MM.1S (cell line): ENCODE results near the gene ARHGAP23.

Experiments used
- DNase-seq: peaks from one replicate; pipeline ENCODE4 v3.0.0-alpha.2; 2015
- H2AFZ ChIP-seq: fragments of 300-600 bp; sonication (generic); 2 replicates; pipeline ENCODE4 v1.6.0; 2016; ENCODE audit warnings: antibody characterized with exemption, low read length
- H3F3A ChIP-seq: fragments of 300-600 bp; sonication (generic); 2 replicates; pipeline ENCODE4 v1.6.1; 2016; ENCODE audit warnings: mild to moderate bottlenecking, antibody characterized with exemption, low read length, moderate library complexity, mixed read lengths; ENCODE audit not compliant: insufficient read depth
- H3K27ac ChIP-seq: fragments of 300-600 bp; sonication (generic); 2 replicates; pipeline ENCODE4 v1.5.1; 2016; ENCODE audit warnings: mild to moderate bottlenecking, low read length
- H3K27me3 ChIP-seq: fragments of 300-600 bp; sonication (generic); replicated peaks from 2 replicates; pipeline ENCODE4 v1.6.0; 2016; ENCODE audit warnings: low read length; ENCODE audit not compliant: insufficient read depth
- H3K36me3 ChIP-seq: fragments of 300-600 bp; sonication (generic); replicated peaks from 2 replicates; pipeline ENCODE4 v1.6.1; 2016; ENCODE audit warnings: mild to moderate bottlenecking, low read length, mixed read lengths; ENCODE audit not compliant: insufficient read depth
- H3K4me1 ChIP-seq: fragments of 300-600 bp; sonication (generic); 2 replicates; pipeline ENCODE4 v1.6.1; 2016; ENCODE audit warnings: low read length, mixed read lengths
- H3K4me2 ChIP-seq: fragments of 300-600 bp; sonication (generic); 2 replicates; pipeline ENCODE4 v1.6.0; 2016; ENCODE audit warnings: low read depth, low read length
- H3K4me3 ChIP-seq: fragments of 300-600 bp; sonication (generic); 2 replicates; pipeline ENCODE4 v1.5.1; 2016; ENCODE audit warnings: low read length, mixed read lengths
- H3K79me2 ChIP-seq: fragments of 300-600 bp; sonication (generic); 2 replicates; pipeline ENCODE4 v1.6.1; 2016; ENCODE audit warnings: mixed run types, low read length, mixed read lengths
- H3K9ac ChIP-seq: fragments of 300-600 bp; sonication (generic); 2 replicates; pipeline ENCODE4 v1.6.1; 2016; ENCODE audit warnings: low read length, mixed read lengths
- H3K9me2 ChIP-seq: fragments of 300-600 bp; sonication (generic); replicated peaks from 2 replicates; pipeline ENCODE4 v1.6.1; 2016; ENCODE audit warnings: mild to moderate bottlenecking, low read length, mixed read lengths; ENCODE audit not compliant: insufficient read depth
- H3K9me3 ChIP-seq: fragments of 300-600 bp; sonication (generic); replicated peaks from 2 replicates; pipeline ENCODE4 v1.6.1; 2016; ENCODE audit warnings: mild to moderate bottlenecking, low read length, mixed read lengths; ENCODE audit not compliant: insufficient read depth
- H4K20me1 ChIP-seq: fragments of 300-600 bp; sonication (generic); 2 replicates; pipeline ENCODE4 v1.6.1; 2016; ENCODE audit warnings: mild to moderate bottlenecking, low read length, moderate library complexity, mixed read lengths; ENCODE audit not compliant: insufficient read depth
- EZH2 ChIP-seq: fragments of 300-600 bp; sonication (generic); optimal IDR thresholded peaks from 2 replicates; pipeline ENCODE3; 2017; ENCODE audit warnings: low read depth, mild to moderate bottlenecking, antibody characterized with exemption, low read length, mixed read lengths
- EZH2phosphoT487 ChIP-seq: fragments of 300-600 bp; sonication (generic); IDR thresholded peaks from 2 replicates; pipeline ENCODE4 v1.6.1; 2018; ENCODE audit warnings: antibody characterized with exemption, low read length
- TF ChIP-seq, protein P1 (sequence below): fragments of 300-600 bp; sonication (generic); IDR thresholded peaks from 2 replicates; pipeline ENCODE4 v1.5.1; 2016; ENCODE audit warnings: antibody characterized with exemption, low read length, mixed read lengths

ARHGAP23 gene

GRCh38 chr17:38454532-38454931, 26.3 kb downstream of the ARHGAP23 start:
- Histone ChIP-seq H3K4me1 (no peaks in the 10 kb centered on the region), H3K4me3 (no peak overlapping the region), H3K9me3 (no peaks in the 10 kb centered on the region), H3F3A (no peaks in the 10 kb centered on the region), H2AFZ (no peak overlapping the region), H3K36me3 (no peaks in the 10 kb centered on the region), H3K9me2 (no peaks in the 10 kb centered on the region), H3K4me2 (no peak overlapping the region), H3K79me2 (peaks cover 94% of the 10 kb centered on the region), H3K27me3 (no peaks in the 10 kb centered on the region), H3K9ac (no peak overlapping the region), H3K27ac (no peak overlapping the region), H4K20me1 (no peaks in the 10 kb centered on the region)
- TF ChIP-seq, protein P1, sequence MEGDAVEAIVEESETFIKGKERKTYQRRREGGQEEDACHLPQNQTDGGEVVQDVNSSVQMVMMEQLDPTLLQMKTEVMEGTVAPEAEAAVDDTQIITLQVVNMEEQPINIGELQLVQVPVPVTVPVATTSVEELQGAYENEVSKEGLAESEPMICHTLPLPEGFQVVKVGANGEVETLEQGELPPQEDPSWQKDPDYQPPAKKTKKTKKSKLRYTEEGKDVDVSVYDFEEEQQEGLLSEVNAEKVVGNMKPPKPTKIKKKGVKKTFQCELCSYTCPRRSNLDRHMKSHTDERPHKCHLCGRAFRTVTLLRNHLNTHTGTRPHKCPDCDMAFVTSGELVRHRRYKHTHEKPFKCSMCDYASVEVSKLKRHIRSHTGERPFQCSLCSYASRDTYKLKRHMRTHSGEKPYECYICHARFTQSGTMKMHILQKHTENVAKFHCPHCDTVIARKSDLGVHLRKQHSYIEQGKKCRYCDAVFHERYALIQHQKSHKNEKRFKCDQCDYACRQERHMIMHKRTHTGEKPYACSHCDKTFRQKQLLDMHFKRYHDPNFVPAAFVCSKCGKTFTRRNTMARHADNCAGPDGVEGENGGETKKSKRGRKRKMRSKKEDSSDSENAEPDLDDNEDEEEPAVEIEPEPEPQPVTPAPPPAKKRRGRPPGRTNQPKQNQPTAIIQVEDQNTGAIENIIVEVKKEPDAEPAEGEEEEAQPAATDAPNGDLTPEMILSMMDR: no peak
- TF ChIP-seq EZH2: no peak
- TF ChIP-seq EZH2phosphoT487: no peak
- no peak for DNase-seq

GRCh38 chr17:38455288-38455915, 27.1 kb downstream of the ARHGAP23 start:
- no peaks in the 10 kb centered on the region for H3K4me1 ChIP-seq
- peaks cover 91% of the 10 kb centered on the region for H3K79me2 ChIP-seq
- TF ChIP-seq, protein P1: no peak
- TF ChIP-seq EZH2phosphoT487 (no peak), EZH2 (no peak)
- H3K27ac ChIP-seq: no peak overlapping the region
- H4K20me1 ChIP-seq: no peaks in the 10 kb centered on the region
- H3K4me2 ChIP-seq: no peak overlapping the region
- no peaks in the 10 kb centered on the region for H3K36me3 ChIP-seq
- H3K9me3 ChIP-seq: no peaks in the 10 kb centered on the region
- no peaks in the 10 kb centered on the region for H3K27me3 ChIP-seq
- no peak overlapping the region for H2AFZ ChIP-seq
- no peak overlapping the region for H3K9ac ChIP-seq
- no peaks in the 10 kb centered on the region for H3F3A ChIP-seq
- H3K9me2 ChIP-seq: no peaks in the 10 kb centered on the region
- no peak overlapping the region for H3K4me3 ChIP-seq
- DNase-seq: no peak

DNA sequence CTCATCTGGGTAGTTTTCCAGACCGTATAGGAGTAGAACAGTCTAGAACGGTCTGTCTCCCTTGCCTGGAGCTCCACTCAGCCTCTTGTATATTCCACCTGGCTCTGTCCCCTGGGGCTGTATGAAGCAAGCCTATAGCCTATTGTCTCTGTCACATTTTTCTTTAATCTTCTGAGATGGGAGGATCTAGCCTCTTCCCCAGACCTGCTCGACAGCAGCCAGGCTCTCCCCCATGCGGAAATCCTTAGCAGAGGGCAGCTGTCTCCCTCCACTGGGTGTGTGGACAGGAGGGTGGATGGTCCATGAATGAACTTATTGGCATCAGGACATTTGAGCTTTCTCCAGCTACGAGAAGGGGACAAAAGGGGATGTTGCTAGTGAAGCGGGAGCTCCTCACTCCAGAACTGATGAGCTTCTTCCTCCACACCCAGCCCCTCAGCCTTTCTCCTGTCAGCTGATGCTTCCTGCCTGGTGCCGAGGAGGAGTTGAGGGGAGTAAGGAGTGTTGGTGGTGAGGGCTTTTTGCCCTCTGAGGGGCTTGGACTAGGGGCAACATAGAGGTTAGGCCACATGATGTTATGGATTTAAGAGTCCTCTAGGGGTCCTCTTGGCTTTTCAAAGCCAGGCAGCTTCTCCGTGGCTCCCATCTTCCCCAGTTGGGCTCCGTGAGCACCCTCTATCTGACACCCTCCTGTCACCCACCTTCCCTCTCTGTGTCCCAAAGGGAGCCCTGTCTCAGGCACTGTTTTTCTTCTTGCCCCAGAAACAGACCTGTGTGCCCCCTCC, 28.0 kb downstream of the ARHGAP23 start:
- Histone ChIP-seq H2AFZ (no peak overlapping the region), H3K9ac (no peak overlapping the region), H4K20me1 (no peaks in the 10 kb centered on the region), H3K36me3 (no peaks in the 10 kb centered on the region), H3K9me2 (no peaks in the 10 kb centered on the region), H3K79me2 (peaks cover 85% of the 10 kb centered on the region), H3K9me3 (no peaks in the 10 kb centered on the region), H3K4me1 (no peaks in the 10 kb centered on the region), H3F3A (no peaks in the 10 kb centered on the region), H3K27ac (no peak overlapping the region), H3K4me2 (no peak overlapping the region), H3K4me3 (no peak overlapping the region), H3K27me3 (no peaks in the 10 kb centered on the region)
- no peak for DNase-seq
- TF ChIP-seq EZH2: no peak
- TF ChIP-seq, protein P1: no peak
- TF ChIP-seq EZH2phosphoT487: no peak
